ENCODE data around the gene TXNRD2.
"Not testable (repeated sequence)": the region's sequence is repeated elsewhere in the genome, so short reads cannot be mapped to it uniquely, and the experiment has no call there.

Gene TXNRD2

GRCh38 chr22:19923914-19924513 is 17.6 kb downstream of the TXNRD2 start:
- DNase-seq (ENCODE audit: low spot score) (no peak), FAIRE-seq (no peak)

- FAIRE-seq, result no peak
Observed at GRCh38 chr22:19921544-19922081, 20.0 kb downstream of the TXNRD2 start.

GRCh38 chr22:19919701-19920363 is 21.8 kb downstream of the TXNRD2 start:
- DNase-seq (ENCODE audit: low spot score) (no peak), FAIRE-seq (no peak)

More at GRCh38 chr22:19921544-19922081, 20.0 kb downstream of the TXNRD2 start:
- no peak for DNase-seq (ENCODE audit: low spot score)

- DNase-seq (ENCODE audit: low spot score) (no peak), FAIRE-seq (no peak)
Observed at GRCh38 chr22:19918332-19919106, 23.1 kb downstream of the TXNRD2 start.

GRCh38 chr22:19917389-19918138 is 24.1 kb downstream of the TXNRD2 start:
- FAIRE-seq, result no peak
- DNase-seq (ENCODE audit: low spot score), result no peak

- FAIRE-seq (no peak), DNase-seq (ENCODE audit: low spot score) (no peak)
Observed at GRCh38 chr22:19916941-19917340, 24.7 kb downstream of the TXNRD2 start.

GRCh38 chr22:19916006-19916405 is 25.6 kb downstream of the TXNRD2 start:
- FAIRE-seq, result no peak

GRCh38 chr22:19915287-19915954 is 26.2 kb downstream of the TXNRD2 start:
- FAIRE-seq, result no peak
- no peak for DNase-seq (ENCODE audit: low spot score)

More at GRCh38 chr22:19916006-19916405, 25.6 kb downstream of the TXNRD2 start:
- DNase-seq (ENCODE audit: low spot score), result no peak

GRCh38 chr22:19914201-19914943 is 27.2 kb downstream of the TXNRD2 start:
- peak; percentile 59 for FAIRE-seq
- DNase-seq (ENCODE audit: low spot score), result no peak

- FAIRE-seq, result no peak
- no peak for DNase-seq (ENCODE audit: low spot score)
Observed at GRCh38 chr22:19913337-19913936, 28.2 kb downstream of the TXNRD2 start.

- FAIRE-seq, result no peak
Observed at GRCh38 chr22:19912271-19912999, 29.2 kb downstream of the TXNRD2 start.

GRCh38 chr22:19911540-19912270 is 29.9 kb downstream of the TXNRD2 start:
- peak; percentile 59 for FAIRE-seq

More at GRCh38 chr22:19912271-19912999, 29.2 kb downstream of the TXNRD2 start:
- no peak for DNase-seq (ENCODE audit: low spot score)

GRCh38 chr22:19910180-19910744 is 31.4 kb downstream of the TXNRD2 start:
- FAIRE-seq (no peak), DNase-seq (ENCODE audit: low spot score) (no peak)

More at GRCh38 chr22:19911540-19912270, 29.9 kb downstream of the TXNRD2 start:
- DNase-seq (ENCODE audit: low spot score), result no peak

GRCh38 chr22:19909350-19910179 is 32.1 kb downstream of the TXNRD2 start:
- peak; percentile 100 for FAIRE-seq

GRCh38 chr22:19907902-19908301 is 33.7 kb downstream of the TXNRD2 start:
- DNase-seq (ENCODE audit: low spot score); FAIRE-seq: not testable (repeated sequence)

More at GRCh38 chr22:19909350-19910179, 32.1 kb downstream of the TXNRD2 start:
- peak; percentile 92 for DNase-seq (ENCODE audit: low spot score)

GRCh38 chr22:19906864-19907263 is 34.8 kb downstream of the TXNRD2 start:
- FAIRE-seq; DNase-seq (ENCODE audit: low spot score): not testable (repeated sequence)
